Stimulated activated CD8-positive, alpha-beta memory T cell treated with anti-CD3 and anti-CD28 coated beads, Interleukin-2, amount 100 ng/mL, for 1 hour (primary cell): ENCODE measurements around the gene HOXB3.

Source experiments
- DNase-seq, 2 donors: peaks; one replicate each; pipeline ENCODE4 v3.0.0-alpha.2; 2020; ENCODE audit warnings: low read depth in 2 of 2

HOXB3 gene

DNA sequence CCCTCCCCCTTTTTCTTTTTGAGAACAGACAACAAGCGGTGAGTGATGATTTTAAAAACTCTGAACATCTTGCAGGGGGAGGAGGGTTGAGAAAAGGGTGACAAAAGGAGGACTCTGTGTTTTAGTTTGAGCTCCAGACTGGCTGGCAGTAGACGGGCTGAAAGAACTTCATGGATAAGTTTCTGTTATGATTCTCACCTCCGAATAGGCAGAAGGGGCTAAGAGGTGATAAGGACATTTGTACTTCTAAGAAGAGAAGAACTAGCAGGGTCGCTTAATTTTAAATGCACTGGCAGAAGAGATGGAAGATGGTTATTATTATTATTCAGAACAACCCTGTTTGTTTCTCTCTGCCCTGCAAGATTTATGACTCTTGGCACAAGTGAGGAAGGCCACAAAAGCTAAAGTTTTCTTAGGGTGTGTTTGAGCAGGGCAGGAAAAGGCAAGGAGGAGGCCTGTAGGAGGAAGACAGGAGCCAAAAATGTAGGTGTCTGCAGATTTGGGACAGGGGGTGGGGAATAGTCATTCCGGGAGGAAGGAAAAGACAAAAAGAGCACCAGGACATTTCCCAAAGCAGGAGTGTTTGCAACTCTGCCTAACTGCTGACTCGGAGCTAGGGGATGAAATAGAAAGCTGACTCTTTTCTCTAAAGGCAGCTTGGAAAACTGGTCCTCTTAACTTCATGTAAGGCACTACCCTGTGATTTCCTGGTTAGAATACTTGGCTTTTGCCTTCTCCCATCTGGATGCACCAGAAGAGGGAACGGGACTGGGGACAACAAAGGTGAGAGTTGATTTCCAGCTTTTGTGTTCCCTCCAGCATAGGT, 33.3 kb downstream of the HOXB3 start:
- DNase-seq = no peak

- no peak for DNase-seq
Measured at GRCh38 chr17:48556229-48556575, 33.8 kb downstream of the HOXB3 start.

- DNase-seq = no peak
Measured at GRCh38 chr17:48555258-48556228, 34.5 kb downstream of the HOXB3 start.

- DNase-seq = no peak
Measured at GRCh38 chr17:48554412-48555257, 35.4 kb downstream of the HOXB3 start.

GRCh38 chr17:48553826-48554225, 36.2 kb downstream of the HOXB3 start:
- no peak for DNase-seq

GRCh38 chr17:48553190-48553547, 36.9 kb downstream of the HOXB3 start:
- DNase-seq = no peak

GRCh38 chr17:48552466-48553189, 37.4 kb downstream of the HOXB3 start:
- no peak for DNase-seq

DNA sequence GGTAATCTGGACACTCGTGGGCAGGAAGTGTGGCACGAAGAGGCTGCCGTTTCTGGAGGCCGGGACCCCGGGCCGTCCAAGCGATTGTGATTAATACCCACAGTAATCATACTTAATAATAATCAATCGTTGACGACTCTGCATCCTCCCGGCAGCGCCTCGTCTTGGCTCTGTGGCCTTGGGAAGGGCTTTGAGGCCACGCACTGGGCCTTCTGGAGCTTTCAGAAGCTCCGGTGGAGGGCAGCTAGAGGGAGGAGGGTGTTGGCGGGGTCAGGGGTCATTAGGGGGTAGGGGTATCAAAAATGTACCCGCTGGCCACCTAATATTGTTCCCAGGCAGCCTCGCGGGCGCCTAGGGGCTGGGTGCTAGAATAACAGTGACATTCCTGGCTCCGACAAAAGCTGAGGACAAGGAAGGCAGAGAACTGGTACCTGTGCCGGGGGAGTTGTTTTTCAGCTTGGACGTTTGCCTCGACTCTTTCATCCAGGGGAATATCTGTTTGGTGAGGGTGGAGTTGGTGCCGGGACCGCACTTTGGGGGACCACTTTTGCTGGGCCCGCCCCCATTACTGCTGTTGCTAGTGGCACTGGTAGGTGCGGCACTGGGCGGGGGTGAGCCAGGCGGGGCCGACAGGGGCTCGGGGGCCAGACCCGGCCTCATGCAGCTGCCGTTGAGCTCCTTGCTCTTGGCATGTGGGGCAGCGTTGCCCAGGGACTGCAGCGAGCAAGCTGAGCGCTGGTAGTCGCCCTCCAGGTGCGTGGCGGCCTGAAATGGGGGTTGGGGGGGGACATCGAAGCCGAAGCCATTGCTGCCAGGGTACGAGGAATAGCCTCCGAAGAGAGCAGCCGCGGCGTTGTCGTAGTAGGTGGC, 38.2 kb downstream of the HOXB3 start:
- DNase-seq = no peak

DNA sequence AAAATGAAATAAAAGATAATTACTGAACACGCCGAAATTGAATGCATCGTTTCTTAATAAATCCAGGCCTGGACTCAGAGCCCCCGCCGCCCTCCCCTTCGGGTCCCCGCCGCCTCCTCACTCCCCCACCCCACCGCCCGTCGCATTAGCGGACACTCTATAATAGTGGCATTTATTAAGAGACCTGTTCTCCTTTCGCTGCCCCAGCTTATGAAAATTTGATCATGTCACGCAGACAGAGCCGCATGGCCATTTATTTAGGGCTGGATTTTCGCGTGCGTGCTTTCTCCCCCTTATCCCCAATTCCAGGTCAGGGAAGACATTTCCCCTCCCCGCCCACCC, 38.9 kb downstream of the HOXB3 start:
- DNase-seq = no peak

DNA sequence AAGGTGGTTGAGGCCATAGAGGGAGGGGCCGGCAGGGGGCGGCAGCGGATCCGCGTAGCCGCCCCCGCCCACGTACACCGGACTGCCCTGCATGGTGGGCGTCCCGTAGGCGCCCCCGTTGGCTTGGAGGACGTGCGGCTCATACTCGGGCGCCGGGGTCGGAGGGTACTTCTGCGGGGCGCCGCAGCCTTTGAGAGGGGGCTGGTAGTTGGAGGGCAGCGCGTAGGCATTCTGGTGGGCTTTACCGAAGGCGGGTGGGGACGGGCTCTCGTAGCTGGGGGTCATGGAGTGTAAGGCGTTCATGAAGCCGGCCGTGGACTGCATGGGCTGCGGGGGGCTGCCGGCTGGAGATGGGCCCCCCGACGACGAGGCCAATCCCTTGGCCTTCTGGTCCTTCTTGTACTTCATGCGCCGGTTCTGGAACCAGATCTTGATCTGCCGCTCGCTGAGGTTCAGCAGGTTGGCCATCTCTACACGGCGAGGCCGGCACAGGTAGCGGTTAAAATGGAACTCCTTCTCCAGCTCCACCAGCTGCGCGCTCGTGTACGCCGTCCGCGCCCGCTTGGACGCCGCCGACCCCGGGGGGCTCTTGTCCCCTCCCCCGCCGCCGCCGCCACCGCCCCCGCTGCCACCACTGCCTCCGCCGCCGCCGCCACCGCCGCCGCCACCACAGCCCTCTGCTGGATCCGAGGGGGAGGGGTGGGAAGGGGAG, 39.4 kb downstream of the HOXB3 start:
- no peak for DNase-seq

DNA sequence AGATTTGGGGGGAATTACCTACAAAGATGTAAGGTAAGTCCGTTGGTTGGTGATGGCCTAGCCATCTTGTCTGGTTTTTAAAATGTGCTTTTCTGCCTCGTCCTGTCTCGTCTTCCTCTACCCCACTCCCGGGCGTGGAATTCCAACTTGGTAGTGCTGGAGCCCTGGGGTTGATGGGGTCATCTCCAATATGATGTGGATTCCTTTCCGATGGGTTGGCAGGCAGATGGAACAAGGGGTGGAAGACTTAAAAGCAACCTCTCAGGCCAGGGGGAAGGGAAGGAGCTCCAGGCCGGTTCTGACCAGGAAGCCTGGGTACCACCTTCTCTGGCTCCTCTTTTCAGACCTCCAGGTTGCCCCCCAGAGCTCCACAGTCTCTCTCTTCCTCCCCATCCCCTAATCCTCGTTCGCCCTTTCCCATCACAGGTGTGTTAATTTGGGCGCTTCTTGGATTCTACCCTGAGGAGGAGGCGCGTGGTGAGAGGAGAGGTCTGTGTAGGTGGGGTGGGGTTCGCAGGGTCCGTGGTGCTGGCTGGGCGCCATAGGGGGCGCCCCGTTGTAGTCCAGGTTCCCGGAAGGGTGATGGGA, 40.0 kb downstream of the HOXB3 start:
- no peak for DNase-seq

DNA sequence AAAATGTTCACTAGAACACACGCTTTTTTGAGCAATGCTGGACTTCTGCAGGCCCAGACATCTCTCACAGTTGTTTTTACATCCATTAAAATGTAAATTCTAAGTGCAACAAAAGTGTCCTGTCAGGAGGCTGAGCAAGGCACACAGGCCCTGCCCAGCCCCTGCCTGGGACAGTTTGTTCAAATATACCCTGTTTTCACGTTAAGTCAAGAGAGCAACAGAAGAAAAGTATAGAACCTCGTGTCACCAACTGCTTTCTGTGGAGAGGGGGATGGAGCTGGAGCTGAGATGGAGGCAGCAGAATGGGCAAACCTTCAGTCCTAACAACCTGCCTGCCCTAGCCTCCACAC, 40.8 kb downstream of the HOXB3 start:
- DNase-seq = no peak

GRCh38 chr17:48548523-48549280, 41.3 kb downstream of the HOXB3 start:
- DNase-seq = no peak

- no peak for DNase-seq
Measured at GRCh38 chr17:48547808-48548522, 42.1 kb downstream of the HOXB3 start.

DNA sequence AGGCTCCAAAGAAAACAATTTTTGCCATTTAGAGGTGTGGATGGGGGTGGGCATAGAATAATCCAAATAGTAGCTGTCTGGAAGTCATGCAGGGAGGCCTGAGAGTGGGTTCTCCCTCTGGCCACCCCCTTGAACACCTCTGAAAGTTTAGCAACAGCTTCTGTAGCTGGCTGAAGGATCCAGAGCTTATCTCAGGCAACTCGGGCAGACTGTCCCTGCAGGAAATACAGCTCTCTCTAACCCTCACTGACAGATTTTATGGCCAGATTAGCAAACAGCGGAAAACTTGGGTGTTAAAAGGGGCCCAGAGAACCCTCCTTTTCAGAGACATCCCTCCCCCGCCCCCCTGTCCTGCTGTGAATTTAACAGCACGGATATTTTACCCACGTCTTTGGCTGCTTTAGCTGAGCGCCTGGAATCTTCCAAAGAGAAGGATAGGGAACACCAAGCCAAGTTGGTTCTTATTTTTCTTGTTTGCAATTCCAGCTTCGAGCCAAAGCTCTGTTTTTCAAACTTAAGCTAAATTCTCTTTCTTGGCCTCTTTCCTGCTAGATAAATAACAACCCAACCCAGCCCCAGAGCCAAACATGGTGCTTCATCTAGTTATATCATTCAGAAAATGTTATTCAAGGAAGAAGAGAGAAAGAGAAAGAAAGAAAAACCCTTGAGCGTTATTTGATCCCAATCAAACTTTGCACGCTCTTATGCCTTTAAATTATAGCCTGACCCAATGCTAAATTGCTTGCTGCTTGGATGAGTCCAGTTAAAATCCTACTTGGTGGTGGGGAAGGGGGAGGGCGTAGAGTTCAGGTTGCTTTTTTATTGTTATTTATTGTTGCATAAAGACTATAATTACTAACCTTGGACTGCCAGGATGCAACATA, 42.9 kb downstream of the HOXB3 start:
- no peak for DNase-seq

DNA sequence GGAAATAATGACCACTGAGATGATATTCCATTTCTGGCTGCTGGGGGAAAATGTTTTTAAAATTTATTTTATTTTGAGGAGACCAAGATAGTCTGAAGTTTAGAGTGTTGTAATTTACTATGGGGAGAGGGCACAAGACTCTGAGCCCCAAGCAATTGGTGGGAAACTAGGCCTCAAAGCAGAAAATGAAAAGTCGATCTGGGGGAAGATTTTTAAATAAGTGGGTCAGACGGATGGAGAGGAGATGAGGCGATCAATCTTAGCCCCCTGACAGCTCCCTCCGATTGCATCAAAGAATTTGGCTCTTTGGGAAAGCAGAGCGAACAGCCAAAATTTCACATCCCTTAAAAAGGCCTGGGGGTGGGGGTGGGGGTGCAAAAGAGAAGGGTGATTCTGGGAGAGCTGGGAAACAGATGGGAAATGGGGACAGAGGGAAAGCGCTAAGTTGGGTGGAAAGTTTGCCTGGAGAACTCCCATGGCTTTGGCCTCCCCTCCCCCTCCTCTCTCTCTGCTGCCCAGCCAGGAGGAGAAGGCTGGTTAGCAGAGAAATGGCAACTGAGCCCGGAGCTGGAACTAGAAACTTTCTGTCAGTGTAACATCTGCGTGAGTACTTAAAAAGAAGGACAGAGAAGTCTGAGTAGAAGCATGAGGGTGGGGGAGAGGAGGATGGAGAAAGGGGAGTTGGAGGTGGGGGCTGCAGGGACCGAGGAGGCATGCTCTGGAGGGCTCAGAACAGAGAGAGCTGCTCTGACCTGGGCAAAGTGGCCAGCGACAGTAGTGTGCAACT, 43.7 kb downstream of the HOXB3 start:
- DNase-seq = no peak
